AG04449 (cell line): ENCODE results near the gene CISTR.

ENCODE experiments used
- CTCF ChIA-PET: fragments of 350-600 bp; formaldehyde crosslinking; extraction: SDS; loops from one replicate; lab custom pipeline; 2021; ENCODE audit warnings: antibody characterized with exemption; lab: Yijun Ruan, JAX
- POLR2A ChIA-PET: fragments of 400-600, 350-600 bp; formaldehyde crosslinking; extraction: SDS; loops from one replicate; lab custom pipeline; 2020; ENCODE audit warnings: antibody characterized with exemption, inconsistent platforms; lab: Yijun Ruan, JAX
- DNase-seq: peaks from one replicate; pipeline ENCODE4 v3.0.0-alpha.2; 2010; ENCODE audit warnings: low read depth, low spot score
- H3K4me3 ChIP-seq: 2 replicates; pipeline ENCODE4 v1.5.1; 2011; ENCODE audit warnings: low read depth, mild to moderate bottlenecking, control low read depth, low read length
- CTCF ChIP-seq: IDR thresholded peaks from one replicate; pipeline ENCODE4 v1.5.1; 2011; ENCODE audit warnings: mild to moderate bottlenecking, moderate library complexity, low read length, control low read depth, inconsistent platforms; ENCODE audit not compliant: insufficient read depth; ENCODE audit errors: missing control alignments

Gene CISTR

GRCh38 chr12:53738406-53739213, 13.2 kb downstream of the CISTR start:
- no peak for DNase-seq
- no peak overlapping the region for H3K4me3 ChIP-seq
- no peak for TF ChIP-seq CTCF
- ChIA-PET POLR2A (no interaction called here), CTCF (interaction anchor here (0.6 to 24.8 kb wide), 6 partner anchors 5 to 195 kb away, joined by 3 to 941 read pairs (median 326); partner anchors contain the start of gene CALCOCO1)

- ChIA-PET POLR2A (no interaction called here), CTCF (interaction anchor here (0.6 to 24.8 kb wide), 7 partner anchors 6 to 188 kb away, joined by 4 to 941 read pairs (median 16); partner anchors contain the start of gene CALCOCO1)
- H3K4me3 ChIP-seq: no peak overlapping the region
- no peak for TF ChIP-seq CTCF
- DNase-seq: no peak
Observed at GRCh38 chr12:53737951-53738405, 13.8 kb downstream of the CISTR start.

- H3K4me3 ChIP-seq: no peak overlapping the region
- POLR2A ChIA-PET: no interaction called here
- no peak for DNase-seq
- TF ChIP-seq CTCF: no peak
- CTCF ChIA-PET: interaction anchor here (0.8 to 24.8 kb wide), 7 partner anchors 7 to 38 kb away, joined by 3 to 941 read pairs (median 8); partner anchors contain the start of gene CALCOCO1
Observed at GRCh38 chr12:53737093-53737808, 14.5 kb downstream of the CISTR start.

- H3K4me3 ChIP-seq: no peak overlapping the region
- ChIA-PET CTCF (interaction anchor here (0.8 to 24.8 kb wide), 6 partner anchors 7 to 38 kb away, joined by 3 to 941 read pairs (median 8); no protein-coding TSS in a partner anchor), POLR2A (no interaction called here)
- no peak for DNase-seq
- no peak for TF ChIP-seq CTCF
Observed at GRCh38 chr12:53736592-53736991, 15.2 kb downstream of the CISTR start.

- ChIA-PET CTCF (interaction anchor here (1.7 to 24.8 kb wide), 5 partner anchors 8 to 36 kb away, joined by 6 to 941 read pairs (median 19); partner anchors contain the start of gene CISTR), POLR2A (no interaction called here)
- no peak for DNase-seq
- H3K4me3 ChIP-seq: no peak overlapping the region
- no peak for TF ChIP-seq CTCF
Observed at GRCh38 chr12:53735556-53735955, 16.2 kb downstream of the CISTR start.

- H3K4me3 ChIP-seq: no peak overlapping the region
- no peak for DNase-seq
- TF ChIP-seq CTCF: no peak
- POLR2A ChIA-PET: no interaction called here
- CTCF ChIA-PET: interaction anchor here (0.7 to 24.8 kb wide), 7 partner anchors 10 to 191 kb away, joined by 3 to 941 read pairs (median 18); partner anchors contain the start of genes ATP5MC2 and CISTR
Observed at GRCh38 chr12:53734425-53734824, 17.4 kb downstream of the CISTR start.
